ENCODE data around the gene SIM2. TPM values are rescaled to one million over a fixed set of nuclear protein-coding genes. Genes with fewer than 3 reads are reported as not detected.

The SIM2 gene
- total RNA-seq, 2 donors from 2014 or later, result not detected

DNA sequence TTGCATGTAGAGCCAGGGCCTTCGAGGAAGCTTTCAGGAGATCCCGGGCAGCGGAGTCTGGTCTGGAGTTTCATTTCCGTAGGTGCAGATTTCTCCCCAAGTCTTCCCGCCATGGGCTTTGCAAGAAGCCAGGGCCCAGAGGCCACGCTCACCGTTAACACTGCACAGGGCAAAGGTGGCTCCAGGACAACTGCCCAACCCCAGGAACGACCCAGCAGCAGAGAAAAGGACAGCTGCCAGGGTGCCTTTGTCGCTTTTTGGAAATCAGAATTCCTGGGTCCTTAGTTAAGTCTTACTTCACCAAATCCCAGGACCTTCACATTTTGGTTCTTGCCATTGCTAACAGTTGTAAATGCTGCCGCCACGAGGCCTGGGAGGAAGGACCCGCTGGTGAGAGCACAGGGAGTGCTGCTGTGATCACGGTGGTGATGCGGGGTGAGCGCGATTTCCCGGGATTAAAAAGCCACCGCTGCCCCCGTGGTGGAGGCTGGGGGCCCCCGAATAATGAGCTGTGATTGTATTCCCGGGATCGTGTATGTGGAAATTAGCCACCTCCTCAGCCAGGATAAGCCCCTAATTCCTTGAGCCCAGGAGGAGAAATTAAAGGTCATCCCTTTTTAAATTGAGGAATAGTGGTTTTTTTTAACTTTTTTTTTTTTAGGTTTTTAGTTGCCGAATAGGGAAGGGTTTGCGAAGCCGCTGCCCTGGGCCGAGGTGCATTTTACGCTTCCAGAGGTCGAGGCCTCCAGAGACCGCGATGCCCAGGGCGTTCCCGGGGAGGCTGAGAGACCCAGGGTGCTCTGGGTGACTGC, 8.2 kb downstream of the SIM2 start:
- Mint-ChIP-seq H3K36me3 (ENCODE audit: low read depth) (no peaks in the 10 kb centered on the region), H3K4me1 (peaks cover 21% of the 10 kb centered on the region), H3K27ac (peak overlapping the region; percentile 65), H3K4me3 (peak overlapping the region; percentile 82), H3K27me3 (peaks cover 83% of the 10 kb centered on the region)
- no peaks in the 10 kb centered on the region for H3K9me3 ChIP-seq (ENCODE audit: control insufficient read depth, low read length, poor library complexity, severe bottlenecking)
- ATAC-seq (no peak), DNase-seq (no peak)

DNA sequence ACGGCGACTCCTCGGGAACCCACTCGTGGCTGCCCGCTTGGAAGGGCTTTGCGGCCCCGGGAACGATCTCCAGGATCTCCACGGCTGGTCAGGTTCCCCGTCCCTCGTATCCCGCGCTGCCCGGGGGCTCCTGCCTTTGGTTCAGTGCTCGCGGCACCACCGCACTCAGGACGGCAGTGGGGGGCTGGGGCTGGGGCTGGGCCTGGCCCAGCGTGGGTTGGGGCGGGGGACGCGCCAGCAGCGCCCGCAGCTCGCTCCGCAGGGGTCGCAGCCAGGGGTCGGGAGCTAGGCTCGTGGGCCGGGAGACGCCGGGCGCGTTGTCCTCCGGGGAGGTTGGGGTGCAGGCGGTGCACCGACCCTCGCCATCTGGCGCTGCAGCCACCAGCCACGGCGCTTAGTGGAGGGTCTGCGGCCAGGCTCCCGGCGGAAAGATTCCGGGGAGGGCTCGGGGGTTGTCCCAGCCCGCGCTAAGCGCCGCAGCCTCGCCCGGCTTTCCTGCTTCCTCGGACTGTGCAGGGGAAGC, 8.9 kb downstream of the SIM2 start:
- H3K36me3 Mint-ChIP-seq (ENCODE audit: low read depth), result no peaks in the 10 kb centered on the region
- no peaks in the 10 kb centered on the region for H3K9me3 ChIP-seq (ENCODE audit: control insufficient read depth, low read length, poor library complexity, severe bottlenecking)
- H3K27me3 Mint-ChIP-seq, result peaks cover 83% of the 10 kb centered on the region
- DNase-seq (no peak), ATAC-seq (no peak)
- H3K4me3 Mint-ChIP-seq, result peak overlapping the region; percentile 52
- peaks cover 21% of the 10 kb centered on the region for H3K4me1 Mint-ChIP-seq
- H3K27ac Mint-ChIP-seq, result no peak overlapping the region

DNA sequence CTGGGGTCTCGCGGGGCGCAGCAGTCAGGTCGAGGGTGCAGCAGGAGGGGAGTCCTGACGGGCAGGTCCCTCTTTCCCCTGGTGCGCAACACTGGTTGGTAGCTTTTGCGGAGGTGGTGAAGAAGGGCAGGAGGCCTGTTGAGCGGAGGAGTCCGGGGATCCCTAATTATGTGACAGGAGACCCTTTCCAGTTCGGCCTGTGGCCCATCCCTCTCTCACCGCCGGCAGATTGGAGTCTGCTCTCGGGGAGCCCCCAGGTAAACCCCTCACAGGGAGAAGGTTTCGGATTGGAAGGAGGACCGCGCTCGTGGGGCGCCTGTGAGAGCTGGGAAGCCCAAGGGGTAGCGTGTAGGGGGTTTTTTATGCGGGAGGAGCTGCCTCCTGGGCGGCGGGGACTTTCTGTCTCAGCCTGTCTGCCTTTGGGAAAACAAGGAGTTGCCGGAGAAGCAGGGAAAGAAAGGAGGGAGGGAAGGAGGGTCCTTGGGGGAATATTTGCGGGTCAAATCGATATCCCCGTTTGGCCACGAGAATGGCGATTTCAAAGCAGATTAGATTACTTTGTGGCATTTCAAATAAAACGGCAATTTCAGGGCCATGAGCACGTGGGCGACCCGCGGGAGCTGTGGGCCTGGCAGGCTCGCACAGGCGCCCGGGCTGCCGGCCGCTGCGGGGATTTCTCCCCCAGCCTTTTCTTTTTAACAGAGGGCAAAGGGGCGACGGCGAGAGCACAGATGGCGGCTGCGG, 9.5 kb downstream of the SIM2 start:
- ATAC-seq (no peak), DNase-seq (no peak)
- H3K4me3 Mint-ChIP-seq, result peak overlapping the region; percentile 52
- no peaks in the 10 kb centered on the region for H3K9me3 ChIP-seq (ENCODE audit: control insufficient read depth, low read length, poor library complexity, severe bottlenecking)
- peaks cover 21% of the 10 kb centered on the region for H3K4me1 Mint-ChIP-seq
- H3K36me3 Mint-ChIP-seq (ENCODE audit: low read depth), result no peaks in the 10 kb centered on the region
- peaks cover 83% of the 10 kb centered on the region for H3K27me3 Mint-ChIP-seq
- no peak overlapping the region for H3K27ac Mint-ChIP-seq

DNA sequence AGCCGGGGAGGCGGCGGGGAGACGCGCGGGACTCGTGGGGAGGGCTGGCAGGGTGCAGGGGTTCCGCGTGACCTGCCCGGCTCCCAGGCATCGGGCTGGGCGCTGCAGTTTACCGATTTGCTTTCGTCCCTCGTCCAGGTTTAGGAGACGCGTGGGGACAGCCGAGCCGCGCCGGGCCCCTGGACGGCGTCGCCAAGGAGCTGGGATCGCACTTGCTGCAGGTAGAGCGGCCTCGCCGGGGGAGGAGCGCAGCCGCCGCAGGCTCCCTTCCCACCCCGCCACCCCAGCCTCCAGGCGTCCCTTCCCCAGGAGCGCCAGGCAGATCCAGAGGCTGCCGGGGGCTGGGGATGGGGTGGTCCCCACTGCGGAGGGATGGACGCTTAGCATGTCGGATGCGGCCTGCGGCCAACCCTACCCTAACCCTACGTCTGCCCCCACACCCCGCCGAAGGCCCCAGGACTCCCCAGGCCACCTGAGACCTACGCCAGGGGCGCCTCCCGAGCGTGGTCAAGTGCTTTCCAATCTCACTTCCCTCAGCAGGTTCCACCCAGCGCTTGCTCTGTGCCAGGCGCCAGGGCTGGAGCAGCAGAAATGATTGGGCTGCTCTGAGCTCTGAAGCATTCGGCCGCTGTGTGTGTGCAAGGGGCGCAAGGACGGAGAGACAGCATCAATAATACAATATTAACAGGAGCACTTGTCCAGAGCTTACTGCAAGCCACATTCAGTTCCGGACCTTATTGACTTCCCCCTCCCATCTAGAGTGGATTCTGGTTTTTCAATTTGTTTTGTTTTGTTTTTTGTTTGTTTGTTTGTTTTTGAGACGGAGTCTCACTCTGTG, 10.3 kb downstream of the SIM2 start:
- no peaks in the 10 kb centered on the region for H3K9me3 ChIP-seq (ENCODE audit: control insufficient read depth, low read length, poor library complexity, severe bottlenecking)
- Mint-ChIP-seq H3K27me3 (peaks cover 83% of the 10 kb centered on the region), H3K4me1 (peaks cover 21% of the 10 kb centered on the region), H3K4me3 (peak overlapping the region; percentile 75), H3K27ac (no peak overlapping the region), H3K36me3 (ENCODE audit: low read depth) (no peaks in the 10 kb centered on the region)
- ATAC-seq (no peak), DNase-seq (no peak)

DNA sequence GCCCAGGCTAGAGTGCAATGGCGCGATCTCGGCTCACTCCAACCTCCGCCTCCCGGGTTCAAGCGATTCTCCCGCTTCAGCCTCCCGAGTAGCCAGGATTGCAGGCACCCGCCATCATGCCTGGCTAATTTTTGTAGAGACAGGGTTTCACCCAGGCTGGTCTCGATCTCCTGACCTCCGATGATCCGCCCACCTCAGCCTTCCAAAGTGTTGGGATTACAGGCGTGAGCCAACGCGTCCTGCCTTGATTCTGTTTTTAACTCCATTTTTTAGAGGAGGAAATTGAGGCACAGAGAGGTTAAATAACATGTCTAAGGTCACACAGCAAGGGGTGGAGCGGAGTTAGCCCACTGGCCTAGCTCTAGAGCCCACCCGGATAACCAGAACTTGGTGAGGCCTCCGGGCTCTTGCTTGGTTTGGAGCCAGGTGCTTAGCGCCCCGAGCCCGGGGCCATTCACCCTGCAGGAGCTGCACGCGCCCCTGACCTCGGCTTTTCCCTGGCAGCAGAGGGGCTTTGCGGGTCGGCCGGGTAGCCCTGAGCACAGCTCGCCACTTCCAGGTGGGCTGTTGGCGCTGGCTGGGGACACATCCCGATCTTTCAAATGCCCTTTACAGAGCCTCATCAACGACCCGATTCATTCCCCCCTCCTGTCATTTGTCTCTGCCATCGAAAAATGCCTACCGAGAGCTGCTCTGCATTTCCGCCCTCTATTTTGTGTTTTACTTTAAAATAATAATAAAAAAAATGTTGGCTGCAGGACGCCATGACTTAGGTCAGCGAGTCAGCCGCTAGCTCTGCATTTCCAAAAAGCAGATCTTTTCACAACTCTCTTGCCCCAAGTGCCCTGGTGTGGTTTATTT, 11.2 kb downstream of the SIM2 start:
- Mint-ChIP-seq H3K4me1 (peaks cover 19% of the 10 kb centered on the region), H3K27me3 (peaks cover 86% of the 10 kb centered on the region), H3K4me3 (peak overlapping the region; percentile 75), H3K27ac (no peak overlapping the region), H3K36me3 (ENCODE audit: low read depth) (no peaks in the 10 kb centered on the region)
- DNase-seq (no peak), ATAC-seq (no peak)
- H3K9me3 ChIP-seq (ENCODE audit: control insufficient read depth, low read length, poor library complexity, severe bottlenecking), result no peaks in the 10 kb centered on the region

DNA sequence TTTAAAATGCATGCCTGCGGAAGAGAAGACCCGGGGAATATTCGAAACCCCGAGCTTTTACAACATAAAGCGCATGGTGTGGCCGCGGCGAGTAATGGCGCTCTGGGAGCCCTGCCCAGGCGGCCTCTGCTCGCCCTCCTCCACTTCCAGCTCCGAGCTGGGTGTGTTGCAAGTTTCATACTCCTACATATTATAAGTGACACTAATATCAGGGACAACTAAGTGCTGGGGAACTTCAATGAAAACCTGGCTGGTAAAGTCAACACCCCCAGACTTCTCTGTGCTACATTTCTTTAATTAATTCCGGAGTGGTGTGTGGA, 11.8 kb downstream of the SIM2 start:
- no peak overlapping the region for H3K4me3 Mint-ChIP-seq
- H3K36me3 Mint-ChIP-seq (ENCODE audit: low read depth), result no peaks in the 10 kb centered on the region
- no peak overlapping the region for H3K27ac Mint-ChIP-seq
- H3K4me1 Mint-ChIP-seq, result peaks cover 19% of the 10 kb centered on the region
- H3K9me3 ChIP-seq (ENCODE audit: control insufficient read depth, low read length, poor library complexity, severe bottlenecking), result no peaks in the 10 kb centered on the region
- H3K27me3 Mint-ChIP-seq, result peaks cover 86% of the 10 kb centered on the region
- DNase-seq (no peak), ATAC-seq (no peak)

DNA sequence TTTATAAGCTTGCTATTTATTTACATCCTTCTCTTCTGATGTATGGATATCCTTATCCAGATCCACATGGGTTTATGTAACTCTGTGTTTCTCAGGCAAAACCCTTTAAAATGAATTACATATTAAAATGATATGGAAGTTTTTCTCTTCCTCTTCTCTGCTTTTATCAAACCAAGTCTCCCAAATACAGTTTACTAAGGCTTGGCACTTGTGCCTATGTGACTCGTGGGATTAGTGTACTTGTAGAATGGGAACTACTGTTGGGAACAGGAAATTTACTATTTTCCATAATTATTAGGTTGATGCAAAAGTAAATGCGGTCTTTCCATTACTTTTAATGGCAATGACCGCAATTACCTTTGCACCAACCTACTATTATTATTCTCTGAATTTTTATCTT, 14.8 kb downstream of the SIM2 start:
- no peak overlapping the region for H3K27ac Mint-ChIP-seq
- H3K27me3 Mint-ChIP-seq, result peaks cover 81% of the 10 kb centered on the region
- ATAC-seq (no peak), DNase-seq (no peak)
- no peaks in the 10 kb centered on the region for H3K36me3 Mint-ChIP-seq (ENCODE audit: low read depth)
- no peaks in the 10 kb centered on the region for H3K9me3 ChIP-seq (ENCODE audit: control insufficient read depth, low read length, poor library complexity, severe bottlenecking)
- peaks cover 4% of the 10 kb centered on the region for H3K4me1 Mint-ChIP-seq
- no peak overlapping the region for H3K4me3 Mint-ChIP-seq

DNA sequence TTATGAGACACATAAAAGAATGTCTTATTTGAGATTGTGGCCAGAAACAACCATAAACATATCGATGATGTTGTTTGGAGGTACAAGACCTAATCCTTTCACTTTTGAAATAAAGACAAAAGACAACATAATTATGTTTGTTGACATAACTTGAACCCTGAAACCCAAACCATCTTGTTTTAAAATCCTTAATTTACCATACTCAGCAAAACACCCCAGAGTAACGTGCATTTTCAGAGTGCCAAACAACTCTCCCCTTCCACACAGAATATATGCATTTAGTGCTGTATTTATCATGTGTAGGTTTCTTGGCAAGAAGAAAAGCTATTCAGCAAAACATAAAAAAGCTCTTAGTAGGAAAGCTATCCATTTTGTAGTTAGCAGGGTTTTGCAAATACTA, 17.5 kb downstream of the SIM2 start:
- Mint-ChIP-seq H3K4me1 (no peaks in the 10 kb centered on the region), H3K36me3 (ENCODE audit: low read depth) (no peaks in the 10 kb centered on the region), H3K27me3 (peaks cover 81% of the 10 kb centered on the region), H3K4me3 (no peak overlapping the region), H3K27ac (no peak overlapping the region)
- no peaks in the 10 kb centered on the region for H3K9me3 ChIP-seq (ENCODE audit: control insufficient read depth, low read length, poor library complexity, severe bottlenecking)
- no peak for ATAC-seq
- DNase-seq, result no peak

DNA sequence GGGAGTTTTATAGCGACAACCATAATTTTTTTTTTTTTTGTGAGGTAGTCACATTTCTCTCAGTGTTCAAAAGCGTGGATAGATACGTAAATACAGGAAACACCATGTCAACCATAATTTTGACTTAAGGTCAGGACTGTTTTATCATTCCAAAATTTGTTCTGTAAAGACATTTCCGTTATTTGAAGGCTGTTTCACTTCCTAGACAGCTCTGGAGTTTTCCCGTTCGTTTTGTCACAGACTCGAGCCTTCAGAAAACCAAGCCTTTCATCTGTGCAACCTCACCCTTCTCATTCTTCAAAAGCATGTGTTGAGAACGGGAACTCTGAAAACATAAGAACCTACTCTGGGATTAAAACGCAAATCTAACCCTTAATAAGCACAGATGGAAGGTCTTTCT, 17.9 kb downstream of the SIM2 start:
- H3K4me1 Mint-ChIP-seq, result no peaks in the 10 kb centered on the region
- no peaks in the 10 kb centered on the region for H3K36me3 Mint-ChIP-seq (ENCODE audit: low read depth)
- H3K4me3 Mint-ChIP-seq, result no peak overlapping the region
- H3K9me3 ChIP-seq (ENCODE audit: control insufficient read depth, low read length, poor library complexity, severe bottlenecking), result no peaks in the 10 kb centered on the region
- DNase-seq (no peak), ATAC-seq (no peak)
- H3K27ac Mint-ChIP-seq, result no peak overlapping the region
- H3K27me3 Mint-ChIP-seq, result peaks cover 79% of the 10 kb centered on the region

DNA sequence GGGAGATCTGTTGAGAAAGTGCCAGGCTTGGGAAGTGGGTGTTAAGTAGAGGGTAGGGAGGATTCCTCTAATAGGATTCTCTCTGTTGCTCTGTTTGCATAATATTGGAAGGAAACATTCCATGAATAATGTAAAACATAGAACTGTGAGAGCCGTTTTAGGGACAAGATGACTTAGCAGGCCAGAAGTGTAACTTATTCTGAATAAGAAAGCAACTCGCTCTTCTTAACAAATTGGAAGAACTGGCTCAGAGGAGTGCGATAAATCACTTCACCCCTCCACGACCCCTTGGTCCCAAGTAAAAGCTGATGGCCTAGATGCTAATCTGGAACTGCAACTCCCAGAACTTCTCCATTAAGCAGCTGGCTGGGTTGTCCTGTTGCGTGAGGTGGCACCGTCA, 19.1 kb downstream of the SIM2 start:
- Mint-ChIP-seq H3K27ac (no peak overlapping the region), H3K4me3 (no peak overlapping the region), H3K4me1 (no peaks in the 10 kb centered on the region), H3K36me3 (ENCODE audit: low read depth) (no peaks in the 10 kb centered on the region), H3K27me3 (peaks cover 79% of the 10 kb centered on the region)
- no peak for DNase-seq
- ATAC-seq, result no peak
- no peaks in the 10 kb centered on the region for H3K9me3 ChIP-seq (ENCODE audit: control insufficient read depth, low read length, poor library complexity, severe bottlenecking)

DNA sequence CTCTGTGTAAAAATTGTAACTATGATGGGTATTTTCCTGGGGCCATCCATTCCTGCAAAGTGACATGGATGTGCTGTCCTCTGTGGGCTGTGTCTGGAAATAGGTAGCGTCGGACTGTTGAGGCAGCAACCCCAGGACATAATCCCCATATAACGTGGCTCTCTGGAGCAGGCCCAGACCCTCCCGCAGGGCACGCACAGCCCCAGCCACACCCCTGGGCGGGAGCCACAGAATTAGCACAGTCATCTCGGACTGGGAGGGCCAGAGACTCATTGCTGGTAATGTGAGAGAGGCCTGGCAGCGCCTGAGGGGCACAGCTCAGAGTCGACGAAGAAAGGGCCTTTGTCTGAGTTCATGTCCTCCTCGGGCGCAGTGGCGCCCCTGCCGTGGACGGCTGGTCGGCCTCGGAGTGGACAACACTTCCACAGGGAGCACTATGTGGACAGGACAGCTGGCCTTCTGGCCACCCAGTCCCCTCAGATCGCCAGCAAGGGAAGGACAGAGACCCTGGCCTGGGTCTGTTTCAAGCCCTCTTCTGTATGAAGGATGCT, 20.1 kb downstream of the SIM2 start:
- DNase-seq, result no peak
- Mint-ChIP-seq H3K27ac (no peak overlapping the region), H3K4me3 (no peak overlapping the region), H3K27me3 (peaks cover 79% of the 10 kb centered on the region), H3K4me1 (no peaks in the 10 kb centered on the region), H3K36me3 (ENCODE audit: low read depth) (no peaks in the 10 kb centered on the region)
- no peaks in the 10 kb centered on the region for H3K9me3 ChIP-seq (ENCODE audit: control insufficient read depth, low read length, poor library complexity, severe bottlenecking)
- no peak for ATAC-seq

DNA sequence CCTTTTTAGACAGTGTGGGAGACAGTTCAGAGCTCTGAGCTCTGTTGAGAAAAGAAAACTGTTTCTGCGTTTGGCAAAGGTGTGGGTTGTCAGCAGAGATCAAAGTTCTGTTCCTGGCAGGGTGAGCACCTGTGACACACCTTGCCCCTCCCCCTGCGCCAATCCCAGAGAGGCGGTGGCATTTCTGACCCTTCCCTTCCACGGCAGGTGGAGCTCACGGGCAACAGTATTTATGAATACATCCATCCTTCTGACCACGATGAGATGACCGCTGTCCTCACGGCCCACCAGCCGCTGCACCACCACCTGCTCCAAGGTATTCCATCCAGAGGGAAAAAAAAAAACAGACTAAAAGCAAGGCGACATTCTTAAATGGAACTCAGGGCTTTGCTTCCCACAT, 20.7 kb downstream of the SIM2 start:
- H3K4me3 Mint-ChIP-seq, result no peak overlapping the region
- H3K27me3 Mint-ChIP-seq, result peaks cover 79% of the 10 kb centered on the region
- ATAC-seq, result no peak
- no peak for DNase-seq
- H3K9me3 ChIP-seq (ENCODE audit: control insufficient read depth, low read length, poor library complexity, severe bottlenecking), result no peaks in the 10 kb centered on the region
- H3K27ac Mint-ChIP-seq, result no peak overlapping the region
- H3K4me1 Mint-ChIP-seq, result no peaks in the 10 kb centered on the region
- no peaks in the 10 kb centered on the region for H3K36me3 Mint-ChIP-seq (ENCODE audit: low read depth)

All from T-helper 17 cell (primary cell).